ENCODE results near the gene TBC1D2. TPM values are rescaled to one million over a fixed set of nuclear protein-coding genes. Genes with fewer than 3 reads are reported as not detected.
A peak's percentile ranks its signal among the peaks of the same experiment; 100 is the strongest.

Gene TBC1D2
- total RNA-seq, 1 experiment from 2014 or later = 11.1 TPM

DNA sequence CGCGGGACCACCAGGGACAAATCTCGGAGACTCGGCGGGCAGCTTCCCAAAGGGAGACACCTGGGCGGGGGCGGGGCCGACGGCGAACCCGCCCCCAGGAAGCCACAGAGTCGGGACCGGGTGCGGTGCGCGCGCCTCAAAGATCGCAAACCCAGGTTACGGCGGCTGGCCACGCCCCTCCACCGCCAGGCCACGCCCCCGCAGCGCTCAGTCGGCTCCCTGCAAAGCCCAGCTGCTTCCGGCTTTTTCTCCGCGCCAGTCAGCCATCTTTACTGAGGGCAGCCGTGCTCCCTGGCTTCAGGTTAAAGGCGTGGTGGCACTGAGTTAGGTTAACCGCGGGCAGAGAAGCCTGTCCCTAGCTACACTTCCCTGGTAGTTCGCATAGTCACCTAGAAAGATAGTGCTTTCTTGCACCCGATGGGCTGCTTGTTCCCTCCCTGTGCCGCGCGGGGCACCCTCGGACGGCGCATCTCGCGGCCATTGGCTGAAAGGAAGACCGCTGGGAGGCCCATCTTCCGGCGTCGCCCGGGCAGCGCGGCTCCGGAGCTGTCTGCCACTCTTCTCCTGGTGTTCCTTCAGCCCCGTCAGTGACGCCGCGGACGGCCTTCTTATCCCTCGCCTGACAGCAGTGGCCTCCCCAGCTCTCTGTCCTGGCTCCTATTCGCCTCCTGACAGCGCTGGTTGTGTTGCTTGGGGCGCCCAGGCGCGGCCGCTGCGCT, at the start of gene TBC1D2 (continued):
- TF ChIP-seq, protein P1, sequence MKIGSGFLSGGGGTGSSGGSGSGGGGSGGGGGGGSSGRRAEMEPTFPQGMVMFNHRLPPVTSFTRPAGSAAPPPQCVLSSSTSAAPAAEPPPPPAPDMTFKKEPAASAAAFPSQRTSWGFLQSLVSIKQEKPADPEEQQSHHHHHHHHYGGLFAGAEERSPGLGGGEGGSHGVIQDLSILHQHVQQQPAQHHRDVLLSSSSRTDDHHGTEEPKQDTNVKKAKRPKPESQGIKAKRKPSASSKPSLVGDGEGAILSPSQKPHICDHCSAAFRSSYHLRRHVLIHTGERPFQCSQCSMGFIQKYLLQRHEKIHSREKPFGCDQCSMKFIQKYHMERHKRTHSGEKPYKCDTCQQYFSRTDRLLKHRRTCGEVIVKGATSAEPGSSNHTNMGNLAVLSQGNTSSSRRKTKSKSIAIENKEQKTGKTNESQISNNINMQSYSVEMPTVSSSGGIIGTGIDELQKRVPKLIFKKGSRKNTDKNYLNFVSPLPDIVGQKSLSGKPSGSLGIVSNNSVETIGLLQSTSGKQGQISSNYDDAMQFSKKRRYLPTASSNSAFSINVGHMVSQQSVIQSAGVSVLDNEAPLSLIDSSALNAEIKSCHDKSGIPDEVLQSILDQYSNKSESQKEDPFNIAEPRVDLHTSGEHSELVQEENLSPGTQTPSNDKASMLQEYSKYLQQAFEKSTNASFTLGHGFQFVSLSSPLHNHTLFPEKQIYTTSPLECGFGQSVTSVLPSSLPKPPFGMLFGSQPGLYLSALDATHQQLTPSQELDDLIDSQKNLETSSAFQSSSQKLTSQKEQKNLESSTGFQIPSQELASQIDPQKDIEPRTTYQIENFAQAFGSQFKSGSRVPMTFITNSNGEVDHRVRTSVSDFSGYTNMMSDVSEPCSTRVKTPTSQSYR (CRISPR knock-in tag; IDR thresholded peaks at IDR 0.05) = no peak
- TF ChIP-seq, protein P2, sequence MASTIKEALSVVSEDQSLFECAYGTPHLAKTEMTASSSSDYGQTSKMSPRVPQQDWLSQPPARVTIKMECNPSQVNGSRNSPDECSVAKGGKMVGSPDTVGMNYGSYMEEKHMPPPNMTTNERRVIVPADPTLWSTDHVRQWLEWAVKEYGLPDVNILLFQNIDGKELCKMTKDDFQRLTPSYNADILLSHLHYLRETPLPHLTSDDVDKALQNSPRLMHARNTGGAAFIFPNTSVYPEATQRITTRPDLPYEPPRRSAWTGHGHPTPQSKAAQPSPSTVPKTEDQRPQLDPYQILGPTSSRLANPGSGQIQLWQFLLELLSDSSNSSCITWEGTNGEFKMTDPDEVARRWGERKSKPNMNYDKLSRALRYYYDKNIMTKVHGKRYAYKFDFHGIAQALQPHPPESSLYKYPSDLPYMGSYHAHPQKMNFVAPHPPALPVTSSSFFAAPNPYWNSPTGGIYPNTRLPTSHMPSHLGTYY (CRISPR knock-in tag; IDR thresholded peaks at IDR 0.05) = no peak
- TF ChIP-seq, protein P3, sequence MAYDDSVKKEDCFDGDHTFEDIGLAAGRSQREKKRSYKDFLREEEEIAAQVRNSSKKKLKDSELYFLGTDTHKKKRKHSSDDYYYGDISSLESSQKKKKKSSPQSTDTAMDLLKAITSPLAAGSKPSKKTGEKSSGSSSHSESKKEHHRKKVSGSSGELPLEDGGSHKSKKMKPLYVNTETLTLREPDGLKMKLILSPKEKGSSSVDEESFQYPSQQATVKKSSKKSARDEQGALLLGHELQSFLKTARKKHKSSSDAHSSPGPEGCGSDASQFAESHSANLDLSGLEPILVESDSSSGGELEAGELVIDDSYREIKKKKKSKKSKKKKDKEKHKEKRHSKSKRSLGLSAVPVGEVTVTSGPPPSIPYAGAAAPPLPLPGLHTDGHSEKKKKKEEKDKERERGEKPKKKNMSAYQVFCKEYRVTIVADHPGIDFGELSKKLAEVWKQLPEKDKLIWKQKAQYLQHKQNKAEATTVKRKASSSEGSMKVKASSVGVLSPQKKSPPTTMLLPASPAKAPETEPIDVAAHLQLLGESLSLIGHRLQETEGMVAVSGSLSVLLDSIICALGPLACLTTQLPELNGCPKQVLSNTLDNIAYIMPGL (CRISPR knock-in tag; IDR thresholded peaks at IDR 0.05) = peak; percentile 39; the same call in 1 of the 2 replicates
- TF ChIP-seq NR3C1 (CRISPR knock-in tag; conservative IDR thresholded peaks at IDR 0.05; ENCODE audit: low read depth) (no peak), KAT7 (CRISPR knock-in tag; IDR thresholded peaks at IDR 0.05; ENCODE audit: borderline replicate concordance) (no peak), GTF2I (CRISPR knock-in tag; conservative IDR thresholded peaks at IDR 0.05) (no peak), SMAD4 (CRISPR knock-in tag; IDR thresholded peaks at IDR 0.05) (no peak)
- TF ChIP-seq, protein P4, sequence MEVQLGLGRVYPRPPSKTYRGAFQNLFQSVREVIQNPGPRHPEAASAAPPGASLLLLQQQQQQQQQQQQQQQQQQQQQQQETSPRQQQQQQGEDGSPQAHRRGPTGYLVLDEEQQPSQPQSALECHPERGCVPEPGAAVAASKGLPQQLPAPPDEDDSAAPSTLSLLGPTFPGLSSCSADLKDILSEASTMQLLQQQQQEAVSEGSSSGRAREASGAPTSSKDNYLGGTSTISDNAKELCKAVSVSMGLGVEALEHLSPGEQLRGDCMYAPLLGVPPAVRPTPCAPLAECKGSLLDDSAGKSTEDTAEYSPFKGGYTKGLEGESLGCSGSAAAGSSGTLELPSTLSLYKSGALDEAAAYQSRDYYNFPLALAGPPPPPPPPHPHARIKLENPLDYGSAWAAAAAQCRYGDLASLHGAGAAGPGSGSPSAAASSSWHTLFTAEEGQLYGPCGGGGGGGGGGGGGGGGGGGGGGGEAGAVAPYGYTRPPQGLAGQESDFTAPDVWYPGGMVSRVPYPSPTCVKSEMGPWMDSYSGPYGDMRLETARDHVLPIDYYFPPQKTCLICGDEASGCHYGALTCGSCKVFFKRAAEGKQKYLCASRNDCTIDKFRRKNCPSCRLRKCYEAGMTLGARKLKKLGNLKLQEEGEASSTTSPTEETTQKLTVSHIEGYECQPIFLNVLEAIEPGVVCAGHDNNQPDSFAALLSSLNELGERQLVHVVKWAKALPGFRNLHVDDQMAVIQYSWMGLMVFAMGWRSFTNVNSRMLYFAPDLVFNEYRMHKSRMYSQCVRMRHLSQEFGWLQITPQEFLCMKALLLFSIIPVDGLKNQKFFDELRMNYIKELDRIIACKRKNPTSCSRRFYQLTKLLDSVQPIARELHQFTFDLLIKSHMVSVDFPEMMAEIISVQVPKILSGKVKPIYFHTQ (CRISPR knock-in tag; IDR thresholded peaks at IDR 0.05) = no peak
- TF ChIP-seq, protein P5, sequence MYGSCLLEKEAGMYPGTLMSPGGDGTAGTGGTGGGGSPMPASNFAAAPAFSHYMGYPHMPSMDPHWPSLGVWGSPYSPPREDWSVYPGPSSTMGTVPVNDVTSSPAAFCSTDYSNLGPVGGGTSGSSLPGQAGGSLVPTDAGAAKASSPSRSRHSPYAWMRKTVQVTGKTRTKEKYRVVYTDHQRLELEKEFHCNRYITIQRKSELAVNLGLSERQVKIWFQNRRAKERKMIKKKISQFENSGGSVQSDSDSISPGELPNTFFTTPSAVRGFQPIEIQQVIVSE (CRISPR knock-in tag; IDR thresholded peaks at IDR 0.05; ENCODE audit: borderline replicate concordance) = no peak
- TF ChIP-seq, protein P6, sequence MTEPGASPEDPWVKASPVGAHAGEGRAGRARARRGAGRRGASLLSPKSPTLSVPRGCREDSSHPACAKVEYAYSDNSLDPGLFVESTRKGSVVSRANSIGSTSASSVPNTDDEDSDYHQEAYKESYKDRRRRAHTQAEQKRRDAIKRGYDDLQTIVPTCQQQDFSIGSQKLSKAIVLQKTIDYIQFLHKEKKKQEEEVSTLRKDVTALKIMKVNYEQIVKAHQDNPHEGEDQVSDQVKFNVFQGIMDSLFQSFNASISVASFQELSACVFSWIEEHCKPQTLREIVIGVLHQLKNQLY (CRISPR knock-in tag; IDR thresholded peaks at IDR 0.05) = no peak
- TF ChIP-seq, protein P7, sequence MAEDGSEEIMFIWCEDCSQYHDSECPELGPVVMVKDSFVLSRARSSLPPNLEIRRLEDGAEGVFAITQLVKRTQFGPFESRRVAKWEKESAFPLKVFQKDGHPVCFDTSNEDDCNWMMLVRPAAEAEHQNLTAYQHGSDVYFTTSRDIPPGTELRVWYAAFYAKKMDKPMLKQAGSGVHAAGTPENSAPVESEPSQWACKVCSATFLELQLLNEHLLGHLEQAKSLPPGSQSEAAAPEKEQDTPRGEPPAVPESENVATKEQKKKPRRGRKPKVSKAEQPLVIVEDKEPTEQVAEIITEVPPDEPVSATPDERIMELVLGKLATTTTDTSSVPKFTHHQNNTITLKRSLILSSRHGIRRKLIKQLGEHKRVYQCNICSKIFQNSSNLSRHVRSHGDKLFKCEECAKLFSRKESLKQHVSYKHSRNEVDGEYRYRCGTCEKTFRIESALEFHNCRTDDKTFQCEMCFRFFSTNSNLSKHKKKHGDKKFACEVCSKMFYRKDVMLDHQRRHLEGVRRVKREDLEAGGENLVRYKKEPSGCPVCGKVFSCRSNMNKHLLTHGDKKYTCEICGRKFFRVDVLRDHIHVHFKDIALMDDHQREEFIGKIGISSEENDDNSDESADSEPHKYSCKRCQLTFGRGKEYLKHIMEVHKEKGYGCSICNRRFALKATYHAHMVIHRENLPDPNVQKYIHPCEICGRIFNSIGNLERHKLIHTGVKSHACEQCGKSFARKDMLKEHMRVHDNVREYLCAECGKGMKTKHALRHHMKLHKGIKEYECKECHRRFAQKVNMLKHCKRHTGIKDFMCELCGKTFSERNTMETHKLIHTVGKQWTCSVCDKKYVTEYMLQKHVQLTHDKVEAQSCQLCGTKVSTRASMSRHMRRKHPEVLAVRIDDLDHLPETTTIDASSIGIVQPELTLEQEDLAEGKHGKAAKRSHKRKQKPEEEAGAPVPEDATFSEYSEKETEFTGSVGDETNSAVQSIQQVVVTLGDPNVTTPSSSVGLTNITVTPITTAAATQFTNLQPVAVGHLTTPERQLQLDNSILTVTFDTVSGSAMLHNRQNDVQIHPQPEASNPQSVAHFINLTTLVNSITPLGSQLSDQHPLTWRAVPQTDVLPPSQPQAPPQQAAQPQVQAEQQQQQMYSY (CRISPR knock-in tag; IDR thresholded peaks at IDR 0.05) = peak; percentile 84
- TF ChIP-seq, protein P8, sequence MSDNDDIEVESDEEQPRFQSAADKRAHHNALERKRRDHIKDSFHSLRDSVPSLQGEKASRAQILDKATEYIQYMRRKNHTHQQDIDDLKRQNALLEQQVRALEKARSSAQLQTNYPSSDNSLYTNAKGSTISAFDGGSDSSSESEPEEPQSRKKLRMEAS (CRISPR knock-in tag; IDR thresholded peaks at IDR 0.05) = peak; percentile 55; the same call in 1 of the 2 replicates
- TF ChIP-seq, protein P9, sequence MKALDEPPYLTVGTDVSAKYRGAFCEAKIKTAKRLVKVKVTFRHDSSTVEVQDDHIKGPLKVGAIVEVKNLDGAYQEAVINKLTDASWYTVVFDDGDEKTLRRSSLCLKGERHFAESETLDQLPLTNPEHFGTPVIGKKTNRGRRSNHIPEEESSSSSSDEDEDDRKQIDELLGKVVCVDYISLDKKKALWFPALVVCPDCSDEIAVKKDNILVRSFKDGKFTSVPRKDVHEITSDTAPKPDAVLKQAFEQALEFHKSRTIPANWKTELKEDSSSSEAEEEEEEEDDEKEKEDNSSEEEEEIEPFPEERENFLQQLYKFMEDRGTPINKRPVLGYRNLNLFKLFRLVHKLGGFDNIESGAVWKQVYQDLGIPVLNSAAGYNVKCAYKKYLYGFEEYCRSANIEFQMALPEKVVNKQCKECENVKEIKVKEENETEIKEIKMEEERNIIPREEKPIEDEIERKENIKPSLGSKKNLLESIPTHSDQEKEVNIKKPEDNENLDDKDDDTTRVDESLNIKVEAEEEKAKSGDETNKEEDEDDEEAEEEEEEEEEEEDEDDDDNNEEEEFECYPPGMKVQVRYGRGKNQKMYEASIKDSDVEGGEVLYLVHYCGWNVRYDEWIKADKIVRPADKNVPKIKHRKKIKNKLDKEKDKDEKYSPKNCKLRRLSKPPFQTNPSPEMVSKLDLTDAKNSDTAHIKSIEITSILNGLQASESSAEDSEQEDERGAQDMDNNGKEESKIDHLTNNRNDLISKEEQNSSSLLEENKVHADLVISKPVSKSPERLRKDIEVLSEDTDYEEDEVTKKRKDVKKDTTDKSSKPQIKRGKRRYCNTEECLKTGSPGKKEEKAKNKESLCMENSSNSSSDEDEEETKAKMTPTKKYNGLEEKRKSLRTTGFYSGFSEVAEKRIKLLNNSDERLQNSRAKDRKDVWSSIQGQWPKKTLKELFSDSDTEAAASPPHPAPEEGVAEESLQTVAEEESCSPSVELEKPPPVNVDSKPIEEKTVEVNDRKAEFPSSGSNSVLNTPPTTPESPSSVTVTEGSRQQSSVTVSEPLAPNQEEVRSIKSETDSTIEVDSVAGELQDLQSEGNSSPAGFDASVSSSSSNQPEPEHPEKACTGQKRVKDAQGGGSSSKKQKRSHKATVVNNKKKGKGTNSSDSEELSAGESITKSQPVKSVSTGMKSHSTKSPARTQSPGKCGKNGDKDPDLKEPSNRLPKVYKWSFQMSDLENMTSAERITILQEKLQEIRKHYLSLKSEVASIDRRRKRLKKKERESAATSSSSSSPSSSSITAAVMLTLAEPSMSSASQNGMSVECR (CRISPR knock-in tag; IDR thresholded peaks at IDR 0.05; ENCODE audit: borderline replicate concordance) = 0 out of 2 replicates have a peak, but pooled peaks have one; percentile 51
- TF ChIP-seq, protein P10, sequence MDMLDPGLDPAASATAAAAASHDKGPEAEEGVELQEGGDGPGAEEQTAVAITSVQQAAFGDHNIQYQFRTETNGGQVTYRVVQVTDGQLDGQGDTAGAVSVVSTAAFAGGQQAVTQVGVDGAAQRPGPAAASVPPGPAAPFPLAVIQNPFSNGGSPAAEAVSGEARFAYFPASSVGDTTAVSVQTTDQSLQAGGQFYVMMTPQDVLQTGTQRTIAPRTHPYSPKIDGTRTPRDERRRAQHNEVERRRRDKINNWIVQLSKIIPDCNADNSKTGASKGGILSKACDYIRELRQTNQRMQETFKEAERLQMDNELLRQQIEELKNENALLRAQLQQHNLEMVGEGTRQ (CRISPR knock-in tag; IDR thresholded peaks at IDR 0.05) = no peak
- TF ChIP-seq, protein P11, sequence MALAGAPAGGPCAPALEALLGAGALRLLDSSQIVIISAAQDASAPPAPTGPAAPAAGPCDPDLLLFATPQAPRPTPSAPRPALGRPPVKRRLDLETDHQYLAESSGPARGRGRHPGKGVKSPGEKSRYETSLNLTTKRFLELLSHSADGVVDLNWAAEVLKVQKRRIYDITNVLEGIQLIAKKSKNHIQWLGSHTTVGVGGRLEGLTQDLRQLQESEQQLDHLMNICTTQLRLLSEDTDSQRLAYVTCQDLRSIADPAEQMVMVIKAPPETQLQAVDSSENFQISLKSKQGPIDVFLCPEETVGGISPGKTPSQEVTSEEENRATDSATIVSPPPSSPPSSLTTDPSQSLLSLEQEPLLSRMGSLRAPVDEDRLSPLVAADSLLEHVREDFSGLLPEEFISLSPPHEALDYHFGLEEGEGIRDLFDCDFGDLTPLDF (CRISPR knock-in tag; IDR thresholded peaks at IDR 0.05) = no peak

Measured in WTC11 (cell line).